Activated T-cell treated with anti-CD3 and anti-CD28 coated beads for 48 hours (primary cell): ENCODE measurements around the gene GIPC1.
"Not testable (repeated sequence)": the region's sequence is repeated elsewhere in the genome, so short reads cannot be mapped to it uniquely, and the experiment has no call there.

ENCODE experiments used
- DNase-seq: peaks from one replicate; pipeline ENCODE4 v3.0.0-alpha.2; 2020; ENCODE audit warnings: low read depth

GIPC1 gene

DNA sequence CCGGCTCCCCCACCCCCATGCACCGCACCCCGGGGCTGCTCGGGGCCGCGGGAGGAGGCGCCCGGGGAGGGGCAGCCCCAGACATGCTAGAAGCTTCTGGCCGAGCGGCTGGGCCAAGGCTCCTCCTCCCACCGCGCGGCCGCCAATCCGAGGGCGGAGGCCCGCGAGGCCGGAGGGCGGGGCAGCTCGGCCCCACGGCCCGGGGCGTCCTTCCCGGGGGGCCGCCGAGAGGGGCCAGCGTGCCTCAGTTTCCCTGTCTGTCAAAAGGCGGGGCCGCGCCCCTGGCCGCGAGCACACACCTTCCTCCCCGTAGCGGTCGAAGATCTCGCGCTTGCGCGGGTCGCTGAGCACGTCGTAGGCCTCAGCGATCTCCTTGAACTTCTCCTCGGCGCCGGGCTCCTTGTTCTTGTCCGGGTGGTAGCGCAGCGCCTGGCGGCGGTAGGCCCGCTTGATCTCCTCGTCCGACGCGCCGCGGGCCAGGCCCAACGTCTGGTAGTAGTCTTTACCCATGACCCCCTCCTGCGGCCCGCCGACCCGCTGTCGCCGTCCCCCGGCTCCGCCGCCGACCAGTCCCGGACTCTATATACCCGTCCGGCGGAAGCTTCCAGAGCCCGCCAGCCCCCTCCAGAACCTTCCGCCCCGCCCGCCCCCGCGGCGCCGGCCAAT lies 22.0 kb upstream of the GIPC1 start, which contains the start of gene DNAJB1:
DNAJB1 (minus strand) TSS at position 558 of the 666 bp plus-strand sequence; CDS start at position 510, 48 bp downstream.
- DNase-seq: peak; percentile 70

DNA sequence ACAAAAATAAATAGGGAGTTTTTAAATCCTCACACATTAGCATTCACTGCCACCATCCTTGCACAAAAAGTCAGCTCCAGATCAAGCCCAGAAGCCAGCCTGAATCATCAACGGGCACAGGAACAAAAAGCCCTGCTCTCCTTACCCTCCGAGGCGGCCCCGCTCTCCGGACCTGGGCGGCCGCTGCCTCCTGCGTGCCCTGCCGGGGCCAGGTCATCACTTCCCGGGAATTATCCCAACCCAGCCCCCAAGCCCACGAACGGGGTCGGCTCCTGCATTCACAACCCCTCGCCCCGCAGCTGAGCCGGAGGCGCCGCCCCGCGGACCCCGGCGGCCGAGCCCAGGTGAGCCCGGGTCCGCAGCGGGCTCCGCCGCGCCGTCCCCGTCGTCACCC lies 21.5 kb upstream of the GIPC1 start:
- DNase-seq: no peak

- no peak for DNase-seq
Observed at GRCh38 chr19:14516746-14517438, 21.0 kb upstream of the GIPC1 start.

GRCh38 chr19:14516048-14516534 lies 20.2 kb upstream of the GIPC1 start:
- no peak for DNase-seq

- no peak for DNase-seq
Observed at GRCh38 chr19:14515501-14516047, 19.6 kb upstream of the GIPC1 start.

- DNase-seq: no peak
Observed at GRCh38 chr19:14514215-14514863, 18.4 kb upstream of the GIPC1 start.

- no peak for DNase-seq
Observed at GRCh38 chr19:14512406-14512961, 16.6 kb upstream of the GIPC1 start.

DNA sequence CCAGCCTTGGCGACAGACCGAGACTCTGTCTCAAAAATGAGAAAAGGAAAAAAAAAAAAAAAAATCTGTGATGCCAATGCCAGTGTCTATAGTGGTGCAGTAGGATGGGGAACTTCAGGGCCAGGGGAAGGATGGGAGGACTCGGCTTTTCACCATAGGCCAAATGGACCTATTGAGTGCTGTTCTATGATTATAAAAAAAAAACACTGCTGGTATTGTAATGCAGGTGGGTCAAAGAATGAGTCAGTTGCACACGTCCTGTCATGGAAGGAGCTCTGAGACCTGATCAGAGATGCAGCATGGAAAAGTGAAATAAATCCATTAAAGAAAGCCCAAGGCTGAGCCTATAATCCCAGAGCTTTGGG lies 15.3 kb upstream of the GIPC1 start:
- no peak for DNase-seq

DNA sequence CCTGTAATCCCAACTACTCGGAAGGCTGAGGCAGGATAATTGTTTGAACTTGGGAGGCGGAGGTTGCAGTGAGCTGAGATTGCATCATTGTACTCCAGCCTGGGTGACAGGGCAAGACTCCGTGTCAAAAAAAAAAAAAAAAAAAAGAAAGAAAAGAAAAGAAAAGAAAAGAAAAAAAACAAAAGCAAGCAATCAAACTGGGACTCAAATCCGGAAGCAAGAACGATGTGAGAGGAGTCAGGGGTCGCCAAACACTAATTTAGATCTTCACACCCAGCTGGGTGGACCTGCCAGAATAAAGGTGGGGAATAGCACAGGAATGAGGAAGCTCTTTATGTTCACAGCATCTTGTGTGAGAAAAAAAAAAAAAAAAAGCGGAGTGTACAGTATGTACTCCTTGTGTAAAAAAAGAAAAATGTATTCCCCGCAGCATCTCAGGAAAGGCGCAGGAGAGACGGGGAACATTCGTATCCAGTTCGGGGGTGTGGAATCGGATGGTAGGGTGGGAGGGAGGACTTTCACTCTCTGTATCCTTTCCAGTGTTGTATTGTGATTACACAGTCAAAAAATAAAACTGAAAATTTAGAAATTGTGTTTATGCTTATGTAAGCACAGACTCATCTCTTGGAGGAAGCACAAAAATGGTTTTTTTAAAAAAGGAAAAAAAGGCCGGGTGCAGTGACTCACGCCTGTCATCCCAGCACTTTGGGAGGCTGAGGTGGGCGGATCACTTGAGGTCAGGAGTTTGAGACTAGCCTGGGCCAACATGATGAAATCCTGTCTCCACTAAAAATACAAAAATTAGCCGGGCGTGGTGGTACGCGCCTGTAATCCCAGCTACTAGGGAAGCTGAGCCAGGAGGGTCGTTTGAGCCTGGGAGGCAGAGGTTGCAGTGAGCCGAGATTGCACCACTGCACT lies 14.6 kb upstream of the GIPC1 start:
- no peak for DNase-seq

DNA sequence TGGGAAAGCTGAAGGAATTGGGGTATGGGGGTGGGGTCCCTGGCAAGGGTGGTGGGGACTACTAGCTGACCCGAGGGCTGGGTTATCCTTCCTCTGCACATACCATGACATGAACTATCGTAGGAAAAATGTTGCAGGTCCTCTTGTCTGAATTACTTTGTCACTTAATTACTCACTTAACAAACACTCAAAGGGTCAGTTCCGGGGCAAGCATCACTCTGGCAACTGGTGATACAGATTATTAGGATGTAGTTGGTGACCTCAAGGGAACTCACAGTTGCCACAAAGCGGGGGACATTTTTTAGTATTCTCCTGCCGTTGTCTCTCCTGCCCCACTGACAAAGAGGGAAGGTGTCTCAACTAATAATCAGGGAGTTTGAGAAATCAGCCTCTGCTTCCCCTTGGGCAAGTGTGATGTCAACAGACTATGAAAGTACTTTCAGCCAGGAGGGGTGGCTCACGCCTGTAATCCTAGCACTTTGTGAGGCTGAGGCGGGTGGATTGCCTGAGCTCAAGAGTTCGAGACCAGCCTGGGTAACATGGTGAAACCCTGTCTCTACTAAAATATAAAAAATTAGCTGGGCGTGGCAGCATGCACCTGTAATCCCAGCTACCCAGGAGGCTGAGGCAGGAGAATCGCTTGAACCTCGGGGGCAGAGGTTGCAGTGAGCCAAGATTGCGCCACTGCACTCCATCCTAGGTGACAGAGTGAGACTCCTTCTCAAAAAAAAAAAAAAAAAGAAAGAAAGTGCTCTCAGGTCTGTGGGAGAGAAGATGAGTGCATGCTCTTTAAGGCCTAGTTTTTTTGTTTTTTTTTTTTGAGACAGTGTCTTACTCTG lies 12.0 kb upstream of the GIPC1 start:
- no peak for DNase-seq

DNA sequence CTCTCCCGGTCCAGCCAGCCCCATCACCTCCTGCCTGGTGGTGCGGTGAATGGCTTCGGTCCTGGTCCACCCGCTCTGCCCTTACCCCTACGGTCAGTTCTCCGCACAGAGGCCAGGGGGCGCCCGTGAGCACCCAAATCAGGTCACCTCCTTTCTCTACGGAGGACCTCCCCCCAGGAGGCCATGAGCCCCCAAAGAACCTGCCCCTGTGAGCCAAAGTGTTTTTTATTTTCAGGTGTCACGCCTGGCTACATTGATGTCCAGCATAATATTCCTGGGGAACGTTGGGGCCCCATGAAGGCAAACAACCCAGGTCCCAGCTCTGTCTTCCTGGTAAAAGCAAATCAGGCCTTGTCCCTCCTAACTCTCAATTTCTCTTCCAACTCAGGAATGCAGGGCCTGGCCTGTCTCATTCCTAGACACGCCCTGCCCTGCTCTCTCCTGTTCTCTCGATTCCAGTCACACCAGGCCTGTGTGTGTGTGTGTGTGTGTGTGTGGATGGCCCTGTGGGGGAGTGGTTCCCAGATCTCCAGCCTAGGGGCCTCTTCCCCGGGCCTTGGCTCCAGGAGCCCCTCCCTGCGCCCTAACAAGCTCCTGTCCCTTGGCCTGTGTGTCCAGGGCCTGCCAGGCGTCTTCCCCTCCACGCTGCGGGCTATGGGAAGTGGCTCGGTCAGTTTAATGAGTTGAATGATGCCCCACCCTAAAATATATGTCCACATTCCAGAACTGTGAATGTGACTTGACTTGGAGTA lies 9.7 kb upstream of the GIPC1 start:
- peak; percentile 79 for DNase-seq

DNA sequence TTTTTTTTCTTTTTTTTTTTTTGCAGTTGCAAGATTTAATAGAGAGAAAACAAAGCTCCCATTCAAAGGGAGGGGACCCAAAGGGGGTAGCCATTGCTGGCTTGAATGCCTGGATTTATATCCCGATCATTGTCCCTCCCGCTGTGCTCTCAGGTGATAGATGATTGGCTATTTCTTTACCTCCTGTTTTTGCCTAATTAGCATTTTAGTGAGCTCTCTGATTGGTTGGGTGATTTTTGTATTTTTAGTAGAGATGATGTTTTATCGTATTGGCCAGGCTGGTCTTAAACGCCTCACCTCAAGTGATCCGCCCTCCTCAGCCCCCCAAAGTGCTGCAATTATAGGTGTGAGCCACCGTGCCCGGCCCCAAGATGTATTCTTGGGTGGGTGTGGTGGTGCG lies 8.6 kb upstream of the GIPC1 start:
- not testable (repeated sequence) for DNase-seq

- DNase-seq: no peak
Observed at GRCh38 chr19:14503285-14503684, 7.4 kb upstream of the GIPC1 start.

- DNase-seq: no peak
Observed at GRCh38 chr19:14502334-14503092, 6.6 kb upstream of the GIPC1 start.

DNA sequence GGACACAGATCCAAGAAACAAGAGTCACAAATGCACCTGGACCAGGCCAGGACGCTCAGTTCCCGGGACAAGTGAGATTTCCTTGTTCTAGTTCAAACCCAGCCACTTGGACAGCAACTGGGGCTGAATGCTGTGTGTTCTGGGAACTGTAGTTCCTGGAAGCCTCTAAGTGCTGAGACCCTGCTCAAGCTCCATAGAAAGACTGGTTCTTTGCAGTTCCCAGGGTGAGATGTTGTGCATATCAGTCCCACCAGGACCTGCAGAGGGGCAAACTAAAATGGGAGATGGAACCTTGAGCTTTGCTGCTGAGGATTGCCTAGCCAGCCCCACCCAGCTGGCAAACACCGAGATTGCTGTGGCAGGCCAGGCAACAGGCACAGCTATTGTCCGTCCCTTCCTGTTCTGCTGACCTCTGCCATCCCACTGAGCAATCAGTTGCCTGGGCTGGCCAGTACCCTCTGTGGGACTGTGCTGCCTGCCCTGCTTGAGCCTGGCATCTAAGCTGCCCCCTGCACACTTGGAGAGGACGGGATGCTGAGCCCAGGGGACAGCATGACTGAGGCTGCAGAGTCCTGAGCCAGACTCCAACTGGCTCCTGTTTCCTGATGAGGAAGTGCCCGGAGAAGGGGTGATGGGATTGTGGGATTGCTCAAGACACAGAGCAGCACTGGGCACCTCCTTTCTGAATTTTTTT lies 1.4 kb upstream of the GIPC1 start:
- DNase-seq: no peak

DNA sequence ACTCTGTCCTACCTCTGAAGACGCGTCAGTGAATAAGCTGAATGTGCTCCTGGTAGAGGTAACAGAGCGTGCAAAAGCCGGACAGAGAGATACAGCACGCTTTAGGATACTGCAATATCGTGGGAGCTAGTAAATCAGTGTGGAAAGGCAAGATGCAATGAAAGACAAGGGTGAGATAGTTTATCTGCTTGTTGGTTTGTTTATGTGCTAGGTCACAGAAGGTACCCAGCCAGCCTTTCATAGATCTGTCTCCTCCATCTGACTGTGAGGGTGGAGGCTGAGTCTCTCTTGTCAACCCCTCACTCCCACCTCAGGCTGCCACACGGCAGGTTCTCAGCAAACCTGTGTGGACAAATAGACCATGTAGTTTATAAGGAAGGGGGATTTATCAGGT lies 904 bp upstream of the GIPC1 start:
- DNase-seq: no peak

DNA sequence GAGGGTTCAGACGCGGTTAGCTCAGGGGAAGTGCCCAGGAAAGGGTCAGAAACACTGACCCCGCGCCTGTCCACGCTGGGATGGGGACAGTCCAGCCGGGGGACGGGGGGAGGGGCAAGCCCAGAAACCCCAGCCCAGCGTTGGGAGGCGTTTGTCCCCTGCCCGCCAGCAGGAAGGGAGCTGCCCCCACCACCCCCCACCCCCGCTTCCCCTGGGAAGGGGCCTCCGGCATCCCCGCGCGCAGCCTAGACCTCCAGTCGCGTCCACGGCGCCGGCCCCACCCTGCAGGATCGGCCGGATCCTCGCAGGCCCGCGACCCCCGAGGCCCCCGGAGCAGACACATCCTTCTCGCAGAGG lies 277 bp downstream of the GIPC1 start:
- no peak for DNase-seq

GRCh38 chr19:14494910-14495671 lies 836 bp downstream of the GIPC1 start:
- DNase-seq: no peak
